Testis (tissue), 2 donors: ENCODE data around the gene ZNF573.

Source experiments
- CTCF ChIP-seq, 3 experiments: fragments of 450-650 bp in 2 of 3; fragments of 200-600 bp in 1 of 3; sonication (generic) in 1 of 3; IDR thresholded peaks; one replicate each; pipeline ENCODE4 v1.5.1; 2016 to 2019; ENCODE audit warnings: antibody characterized with exemption in 3 of 3, mild to moderate bottlenecking in 2 of 3, moderate library complexity in 1 of 3
- POLR2A ChIP-seq: fragments of 450-650 bp; IDR thresholded peaks from one replicate; pipeline ENCODE4 v1.6.1; 2017; ENCODE audit warnings: antibody characterized with exemption, mild to moderate bottlenecking, moderate library complexity

GRCh38 chr19:37691881-37692504 lies 87.4 kb downstream of the ZNF573 start:
- no peak for TF ChIP-seq CTCF (IDR thresholded peaks at IDR 0.05)
- TF ChIP-seq POLR2A = no peak
